HepG2 (cell line): ENCODE measurements around the gene PLIN3. TPM values are rescaled to one million over a fixed set of nuclear protein-coding genes. Genes with fewer than 3 reads are reported as not detected.

Experiments used
- CCDC6 ChIP-seq: sonication (generic); formaldehyde crosslinking; IDR thresholded peaks from 2 replicates; pipeline ENCODE4 v1.8.1; 2022; ENCODE audit warnings: mild to moderate bottlenecking, missing genetic modification reagents, moderate library complexity
- ISL2 ChIP-seq: sonication (generic); formaldehyde crosslinking; IDR thresholded peaks from 2 replicates; pipeline ENCODE4 v1.5.0; 2020; ENCODE audit warnings: missing genetic modification reagents
- NFYB ChIP-seq: sonication (generic); formaldehyde crosslinking; IDR thresholded peaks from 2 replicates; pipeline ENCODE4 v1.4.0; 2020; ENCODE audit warnings: missing genetic modification reagents
- SMAD1 ChIP-seq: sonication (generic); formaldehyde crosslinking; IDR thresholded peaks from 2 replicates; pipeline ENCODE4 v1.4.0; 2020; ENCODE audit warnings: missing genetic modification reagents, low read depth, mild to moderate bottlenecking, borderline replicate concordance
- ZNF264 ChIP-seq: sonication (generic); formaldehyde crosslinking; IDR thresholded peaks from 2 replicates; pipeline ENCODE4 v1.4.0; 2020; ENCODE audit warnings: missing genetic modification reagents
- ZNF672 ChIP-seq: sonication (generic); formaldehyde crosslinking; IDR thresholded peaks from 2 replicates; pipeline ENCODE4 v1.8.1; 2022; ENCODE audit warnings: missing genetic modification reagents
- ZNF768 ChIP-seq: sonication (generic); formaldehyde crosslinking; IDR thresholded peaks from 2 replicates; pipeline ENCODE4 v1.4.0; 2020; ENCODE audit warnings: missing genetic modification reagents
- ZNF777 ChIP-seq: sonication (generic); formaldehyde crosslinking; IDR thresholded peaks from 2 replicates; pipeline ENCODE4 v1.4.0; 2020; ENCODE audit warnings: missing genetic modification reagents
- polyA plus RNA-seq, 8 experiments: library from polyadenylated mRNA; depleted of rRNA in 3 of 8; stranded (reverse) in 7 of 8; unstranded in 1 of 8; fragments of >200 nt; fragmentation: Illumina TruSeq in 4 of 8; extraction: Trizol in 4 of 8; gene quantifications; 2 replicates each; pipeline versions ENCODE4 v1.2.1 to v1.2.3, GENCODE V29; 2011 to 2016; ENCODE audit warnings: low read depth in 4 of 8, missing spikeins in 1 of 8, mixed read lengths in 1 of 8; ENCODE audit not compliant: insufficient read depth in 1 of 8
- total RNA-seq, 5 experiments: library from RNA; depleted of rRNA; stranded (reverse); fragments of >200 nt; fragmentation: Illumina TruSeq; extraction: Trizol; gene quantifications; 2 replicates each; pipeline ENCODE4 v1.2.3, GENCODE V29; 2016; ENCODE audit warnings: low read depth in 1 of 5
- TF ChIP-seq, protein P1 (sequence below): sonication (generic); formaldehyde crosslinking; IDR thresholded peaks from 2 replicates; pipeline ENCODE4 v1.5.0; 2020; ENCODE audit warnings: mild to moderate bottlenecking, missing genetic modification reagents, borderline replicate concordance
- TF ChIP-seq, protein P2 (sequence below): sonication (generic); formaldehyde crosslinking; IDR thresholded peaks from 2 replicates; pipeline ENCODE4 v1.9.0; 2021; ENCODE audit warnings: missing genetic modification reagents, mild to moderate bottlenecking, borderline replicate concordance
- TF ChIP-seq, protein P3 (sequence below), 2 experiments: sonication (generic) in 1 of 2; formaldehyde crosslinking in 1 of 2; IDR thresholded peaks; 2 replicates each; pipeline versions ENCODE4 v1.4.0 to v1.6.1; 2016 to 2020; ENCODE audit warnings: borderline replicate concordance in 1 of 2, low read depth in 1 of 2, mild to moderate bottlenecking in 1 of 2, missing genetic modification reagents in 1 of 2
- TF ChIP-seq, protein P4 (sequence below): IDR thresholded peaks from 2 replicates; pipeline ENCODE4 v1.6.1; 2012; ENCODE audit warnings: low read depth, low read length, improper control_type of control experiment

The PLIN3 gene
- total and polyA plus RNA-seq, 2 of the 13 experiments (the other 11 are each of a cell fraction or from before 2014, with no cell fraction given): 49.3 to 57.9 TPM

DNA sequence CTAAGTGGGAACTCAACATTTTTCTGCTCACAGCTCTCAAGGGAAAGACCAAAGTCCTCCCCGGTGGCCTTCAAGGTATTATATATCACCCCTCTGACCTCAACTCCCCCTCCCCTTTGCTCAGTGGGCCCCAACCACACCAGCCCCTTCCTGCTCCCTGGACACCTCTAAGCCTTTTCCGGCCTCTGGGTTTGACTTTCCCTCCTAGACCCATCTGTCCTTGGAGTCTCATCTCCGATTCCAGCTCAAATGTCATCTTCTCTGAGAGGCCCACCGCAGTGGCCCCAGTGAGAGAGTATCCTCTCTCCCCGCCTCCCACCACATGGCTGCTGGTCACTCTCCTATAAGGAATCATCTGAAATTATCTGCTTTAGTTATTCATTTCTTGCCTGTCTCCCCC lies 40.9 kb upstream of the PLIN3 start (continued):
- TF ChIP-seq, protein P1, sequence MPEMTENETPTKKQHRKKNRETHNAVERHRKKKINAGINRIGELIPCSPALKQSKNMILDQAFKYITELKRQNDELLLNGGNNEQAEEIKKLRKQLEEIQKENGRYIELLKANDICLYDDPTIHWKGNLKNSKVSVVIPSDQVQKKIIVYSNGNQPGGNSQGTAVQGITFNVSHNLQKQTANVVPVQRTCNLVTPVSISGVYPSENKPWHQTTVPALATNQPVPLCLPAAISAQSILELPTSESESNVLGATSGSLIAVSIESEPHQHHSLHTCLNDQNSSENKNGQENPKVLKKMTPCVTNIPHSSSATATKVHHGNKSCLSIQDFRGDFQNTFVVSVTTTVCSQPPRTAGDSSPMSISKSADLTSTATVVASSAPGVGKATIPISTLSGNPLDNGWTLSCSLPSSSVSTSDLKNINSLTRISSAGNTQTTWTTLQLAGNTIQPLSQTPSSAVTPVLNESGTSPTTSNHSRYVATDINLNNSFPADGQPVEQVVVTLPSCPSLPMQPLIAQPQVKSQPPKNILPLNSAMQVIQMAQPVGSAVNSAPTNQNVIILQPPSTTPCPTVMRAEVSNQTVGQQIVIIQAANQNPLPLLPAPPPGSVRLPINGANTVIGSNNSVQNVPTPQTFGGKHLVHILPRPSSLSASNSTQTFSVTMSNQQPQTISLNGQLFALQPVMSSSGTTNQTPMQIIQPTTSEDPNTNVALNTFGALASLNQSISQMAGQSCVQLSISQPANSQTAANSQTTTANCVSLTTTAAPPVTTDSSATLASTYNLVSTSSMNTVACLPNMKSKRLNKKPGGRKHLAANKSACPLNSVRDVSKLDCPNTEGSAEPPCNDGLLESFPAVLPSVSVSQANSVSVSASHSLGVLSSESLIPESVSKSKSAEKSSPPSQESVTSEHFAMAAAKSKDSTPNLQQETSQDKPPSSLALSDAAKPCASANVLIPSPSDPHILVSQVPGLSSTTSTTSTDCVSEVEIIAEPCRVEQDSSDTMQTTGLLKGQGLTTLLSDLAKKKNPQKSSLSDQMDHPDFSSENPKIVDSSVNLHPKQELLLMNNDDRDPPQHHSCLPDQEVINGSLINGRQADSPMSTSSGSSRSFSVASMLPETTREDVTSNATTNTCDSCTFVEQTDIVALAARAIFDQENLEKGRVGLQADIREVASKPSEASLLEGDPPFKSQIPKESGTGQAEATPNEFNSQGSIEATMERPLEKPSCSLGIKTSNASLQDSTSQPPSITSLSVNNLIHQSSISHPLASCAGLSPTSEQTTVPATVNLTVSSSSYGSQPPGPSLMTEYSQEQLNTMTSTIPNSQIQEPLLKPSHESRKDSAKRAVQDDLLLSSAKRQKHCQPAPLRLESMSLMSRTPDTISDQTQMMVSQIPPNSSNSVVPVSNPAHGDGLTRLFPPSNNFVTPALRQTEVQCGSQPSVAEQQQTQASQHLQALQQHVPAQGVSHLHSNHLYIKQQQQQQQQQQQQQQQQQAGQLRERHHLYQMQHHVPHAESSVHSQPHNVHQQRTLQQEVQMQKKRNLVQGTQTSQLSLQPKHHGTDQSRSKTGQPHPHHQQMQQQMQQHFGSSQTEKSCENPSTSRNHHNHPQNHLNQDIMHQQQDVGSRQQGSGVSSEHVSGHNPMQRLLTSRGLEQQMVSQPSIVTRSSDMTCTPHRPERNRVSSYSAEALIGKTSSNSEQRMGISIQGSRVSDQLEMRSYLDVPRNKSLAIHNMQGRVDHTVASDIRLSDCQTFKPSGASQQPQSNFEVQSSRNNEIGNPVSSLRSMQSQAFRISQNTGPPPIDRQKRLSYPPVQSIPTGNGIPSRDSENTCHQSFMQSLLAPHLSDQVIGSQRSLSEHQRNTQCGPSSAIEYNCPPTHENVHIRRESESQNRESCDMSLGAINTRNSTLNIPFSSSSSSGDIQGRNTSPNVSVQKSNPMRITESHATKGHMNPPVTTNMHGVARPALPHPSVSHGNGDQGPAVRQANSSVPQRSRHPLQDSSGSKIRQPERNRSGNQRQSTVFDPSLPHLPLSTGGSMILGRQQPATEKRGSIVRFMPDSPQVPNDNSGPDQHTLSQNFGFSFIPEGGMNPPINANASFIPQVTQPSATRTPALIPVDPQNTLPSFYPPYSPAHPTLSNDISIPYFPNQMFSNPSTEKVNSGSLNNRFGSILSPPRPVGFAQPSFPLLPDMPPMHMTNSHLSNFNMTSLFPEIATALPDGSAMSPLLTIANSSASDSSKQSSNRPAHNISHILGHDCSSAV: no peak
- TF ChIP-seq NFYB (CRISPR knock-in tag) (no peak), ZNF672 (CRISPR knock-in tag) (no peak), ISL2 (CRISPR knock-in tag) (no peak), CCDC6 (CRISPR knock-in tag) (0 out of 2 replicates have a peak, but pooled peaks have one; percentile 16), ZNF768 (CRISPR knock-in tag) (no peak), ZNF777 (CRISPR knock-in tag) (no peak), ZNF264 (CRISPR knock-in tag) (no peak), SMAD1 (no peak)
- TF ChIP-seq, protein P2, sequence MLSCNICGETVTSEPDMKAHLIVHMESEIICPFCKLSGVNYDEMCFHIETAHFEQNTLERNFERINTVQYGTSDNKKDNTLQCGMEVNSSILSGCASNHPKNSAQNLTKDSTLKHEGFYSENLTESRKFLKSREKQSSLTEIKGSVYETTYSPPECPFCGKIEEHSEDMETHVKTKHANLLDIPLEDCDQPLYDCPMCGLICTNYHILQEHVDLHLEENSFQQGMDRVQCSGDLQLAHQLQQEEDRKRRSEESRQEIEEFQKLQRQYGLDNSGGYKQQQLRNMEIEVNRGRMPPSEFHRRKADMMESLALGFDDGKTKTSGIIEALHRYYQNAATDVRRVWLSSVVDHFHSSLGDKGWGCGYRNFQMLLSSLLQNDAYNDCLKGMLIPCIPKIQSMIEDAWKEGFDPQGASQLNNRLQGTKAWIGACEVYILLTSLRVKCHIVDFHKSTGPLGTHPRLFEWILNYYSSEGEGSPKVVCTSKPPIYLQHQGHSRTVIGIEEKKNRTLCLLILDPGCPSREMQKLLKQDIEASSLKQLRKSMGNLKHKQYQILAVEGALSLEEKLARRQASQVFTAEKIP (CRISPR knock-in tag): no peak
- TF ChIP-seq, protein P3, sequence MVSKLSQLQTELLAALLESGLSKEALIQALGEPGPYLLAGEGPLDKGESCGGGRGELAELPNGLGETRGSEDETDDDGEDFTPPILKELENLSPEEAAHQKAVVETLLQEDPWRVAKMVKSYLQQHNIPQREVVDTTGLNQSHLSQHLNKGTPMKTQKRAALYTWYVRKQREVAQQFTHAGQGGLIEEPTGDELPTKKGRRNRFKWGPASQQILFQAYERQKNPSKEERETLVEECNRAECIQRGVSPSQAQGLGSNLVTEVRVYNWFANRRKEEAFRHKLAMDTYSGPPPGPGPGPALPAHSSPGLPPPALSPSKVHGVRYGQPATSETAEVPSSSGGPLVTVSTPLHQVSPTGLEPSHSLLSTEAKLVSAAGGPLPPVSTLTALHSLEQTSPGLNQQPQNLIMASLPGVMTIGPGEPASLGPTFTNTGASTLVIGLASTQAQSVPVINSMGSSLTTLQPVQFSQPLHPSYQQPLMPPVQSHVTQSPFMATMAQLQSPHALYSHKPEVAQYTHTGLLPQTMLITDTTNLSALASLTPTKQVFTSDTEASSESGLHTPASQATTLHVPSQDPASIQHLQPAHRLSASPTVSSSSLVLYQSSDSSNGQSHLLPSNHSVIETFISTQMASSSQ (IDR thresholded peaks at IDR 0.05; ENCODE audit: low read depth): no peak
- TF ChIP-seq, protein P3 (CRISPR knock-in tag; IDR thresholded peaks at IDR 0.05; ENCODE audit: borderline replicate concordance): no peak
- TF ChIP-seq, protein P4, sequence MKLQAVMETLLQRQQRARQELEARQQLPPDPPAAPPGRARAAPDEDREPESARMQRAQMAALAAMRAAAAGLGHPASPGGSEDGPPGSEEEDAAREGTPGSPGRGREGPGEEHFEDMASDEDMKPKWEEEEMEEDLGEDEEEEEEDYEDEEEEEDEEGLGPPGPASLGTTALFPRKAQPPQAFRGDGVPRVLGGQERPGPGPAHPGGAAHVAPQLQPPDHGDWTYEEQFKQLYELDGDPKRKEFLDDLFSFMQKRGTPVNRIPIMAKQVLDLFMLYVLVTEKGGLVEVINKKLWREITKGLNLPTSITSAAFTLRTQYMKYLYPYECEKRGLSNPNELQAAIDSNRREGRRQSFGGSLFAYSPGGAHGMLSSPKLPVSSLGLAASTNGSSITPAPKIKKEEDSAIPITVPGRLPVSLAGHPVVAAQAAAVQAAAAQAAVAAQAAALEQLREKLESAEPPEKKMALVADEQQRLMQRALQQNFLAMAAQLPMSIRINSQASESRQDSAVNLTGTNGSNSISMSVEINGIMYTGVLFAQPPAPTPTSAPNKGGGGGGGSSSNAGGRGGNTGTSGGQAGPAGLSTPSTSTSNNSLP: no peak
